Large intestine (tissue), 3 donors: Measurements from ENCODE around the gene RTEL1. TPM values are rescaled to one million over a fixed set of nuclear protein-coding genes. Genes with fewer than 3 reads are reported as not detected.

Source experiments
- DNase-seq, 2 donors: peaks; one replicate each; pipeline versions ENCODE4 v3.0.0 to v3.0.0-alpha.2; 2013
- H3K27ac ChIP-seq: one replicate; pipeline ENCODE4 v1.5.1; 2013; ENCODE audit warnings: low read length
- H3K27me3 ChIP-seq: 2 replicates; pipeline ENCODE4 v1.6.1; 2013; ENCODE audit warnings: low read length; ENCODE audit not compliant: control insufficient read depth, insufficient read depth
- H3K36me3 ChIP-seq: 2 replicates; pipeline ENCODE4 v1.6.1; 2013; ENCODE audit warnings: low read length; ENCODE audit not compliant: control insufficient read depth, insufficient read depth
- H3K4me1 ChIP-seq: one replicate; pipeline ENCODE4 v1.6.1; 2013; ENCODE audit warnings: low read length; ENCODE audit not compliant: control insufficient read depth, insufficient read depth
- H3K4me3 ChIP-seq: one replicate; pipeline ENCODE4 v1.5.1; 2013; ENCODE audit warnings: low read length
- H3K9me3 ChIP-seq: one replicate; pipeline ENCODE4 v1.6.1; 2013; ENCODE audit warnings: mild to moderate bottlenecking, low read depth, low read length, moderate library complexity; ENCODE audit not compliant: control insufficient read depth
- WGBS: methylation state at CpG from one replicate; pipeline ENCODE4 v1.1.5; 2013; ENCODE audit warnings: low lambda C conversion rate; ENCODE audit not compliant: insufficient coverage; 5-methylcytosine and 5-hydroxymethylcytosine counted together
- polyA plus RNA-seq: library from polyadenylated mRNA; unstranded; fragments of 120-200 nt; gene quantifications from one replicate; pipeline ENCODE4 v1.2.1, GENCODE V29; 2013

Gene RTEL1
- polyA plus RNA-seq, 1 donor, result 12.2 TPM

GRCh38 chr20:63744158-63744557 is 86.0 kb downstream of the RTEL1 start:
- H3K36me3 ChIP-seq, result peaks cover 23% of the 10 kb centered on the region
- no peaks in the 10 kb centered on the region for H3K9me3 ChIP-seq
- no CpG with 5 or more reads among the region's 4 CpGs for WGBS
- H3K27me3 ChIP-seq, result no peaks in the 10 kb centered on the region
- peaks cover 15% of the 10 kb centered on the region for H3K4me1 ChIP-seq
- no peak for DNase-seq
- H3K4me3 ChIP-seq, result no peak overlapping the region
- H3K27ac ChIP-seq, result no peak overlapping the region

- no CpG with 5 or more reads among the region's 25 CpGs for WGBS
- no peak overlapping the region for H3K27ac ChIP-seq
- DNase-seq, result no peak
- H3K4me1 ChIP-seq, result peaks cover 15% of the 10 kb centered on the region
- no peaks in the 10 kb centered on the region for H3K27me3 ChIP-seq
- H3K36me3 ChIP-seq, result peaks cover 23% of the 10 kb centered on the region
- no peak overlapping the region for H3K4me3 ChIP-seq
- H3K9me3 ChIP-seq, result no peaks in the 10 kb centered on the region
These were observed 86.7 kb downstream of the RTEL1 start for GRCh38 chr20:63744574-63745423.

GRCh38 chr20:63745424-63745805 is 87.3 kb downstream of the RTEL1 start:
- H3K9me3 ChIP-seq, result no peaks in the 10 kb centered on the region
- DNase-seq, result no peak
- no CpG with 5 or more reads among the region's 15 CpGs for WGBS

More at GRCh38 chr20:63745424-63745805, 87.3 kb downstream of the RTEL1 start:
- peaks cover 15% of the 10 kb centered on the region for H3K4me1 ChIP-seq
- peaks cover 23% of the 10 kb centered on the region for H3K36me3 ChIP-seq
- H3K27ac ChIP-seq, result no peak overlapping the region
- no peak overlapping the region for H3K4me3 ChIP-seq
- H3K27me3 ChIP-seq, result no peaks in the 10 kb centered on the region

Other genes starting within 250 kb of the RTEL1 start
- gene KCNQ2, start 185.7 kb upstream of the RTEL1 start, polyA plus RNA-seq, result 5.2 TPM
- 29.7 TPM for gene EEF1A2, start 159.2 kb upstream of the RTEL1 start, polyA plus RNA-seq
- gene PPDPF, start 137.5 kb upstream of the RTEL1 start, polyA plus RNA-seq, result 234 TPM
- 0.31 TPM for gene PTK6, start 120.9 kb upstream of the RTEL1 start, polyA plus RNA-seq
- 0.16 TPM for gene SRMS, start 110.6 kb upstream of the RTEL1 start, polyA plus RNA-seq
- 0.34 TPM for gene FNDC11, start 104.2 kb upstream of the RTEL1 start, polyA plus RNA-seq
- 13.0 TPM for gene HELZ2, start 84.1 kb upstream of the RTEL1 start, polyA plus RNA-seq
- 10.5 TPM for gene GMEB2, start 31.2 kb upstream of the RTEL1 start, polyA plus RNA-seq
- gene STMN3, start 4.9 kb upstream of the RTEL1 start, polyA plus RNA-seq, result 23.1 TPM
- gene TNFRSF6B, start 38.3 kb downstream of the RTEL1 start, polyA plus RNA-seq, result 1.9 TPM
- 22.2 TPM for gene ARFRP1, start 49.7 kb downstream of the RTEL1 start, polyA plus RNA-seq
- gene ZGPAT, start 49.7 kb downstream of the RTEL1 start, polyA plus RNA-seq, result 20.1 TPM
- 7.5 TPM for gene LIME1, start 78.4 kb downstream of the RTEL1 start, polyA plus RNA-seq
- 61.5 TPM for gene SLC2A4RG, start 81.5 kb downstream of the RTEL1 start, polyA plus RNA-seq
- gene ZBTB46, start 173.0 kb downstream of the RTEL1 start, polyA plus RNA-seq, result 4.1 TPM
- not detected for gene ABHD16B, start 203.2 kb downstream of the RTEL1 start, polyA plus RNA-seq
- gene TPD52L2, start 207.0 kb downstream of the RTEL1 start, polyA plus RNA-seq, result 63.6 TPM
- gene DNAJC5, start 236.8 kb downstream of the RTEL1 start, polyA plus RNA-seq, result 21.9 TPM